Activated naive CD8-positive, alpha-beta T cell treated with anti-CD3 and anti-CD28 coated beads, Interleukin-2, amount 50 U/mL, for 16 hours (primary cell): ENCODE data around the gene SPAG16.
"Not testable (repeated sequence)": the region's sequence is repeated elsewhere in the genome, so short reads cannot be mapped to it uniquely, and the experiment has no call there.

ENCODE experiments used
- DNase-seq: peaks from one replicate; pipeline ENCODE4 v3.0.0-alpha.2; 2020; ENCODE audit warnings: low read depth, low spot score

Gene SPAG16

GRCh38 chr2:213545481-213545880 is 261.2 kb downstream of the SPAG16 start:
- no peak for DNase-seq

- DNase-seq: no peak
Measured at GRCh38 chr2:213545964-213546475, 261.8 kb downstream of the SPAG16 start.

- no peak for DNase-seq
Measured at GRCh38 chr2:213551526-213551925, 267.3 kb downstream of the SPAG16 start.

GRCh38 chr2:213559053-213559452 is 274.8 kb downstream of the SPAG16 start:
- DNase-seq: no peak

- no peak for DNase-seq
Measured at GRCh38 chr2:213561759-213562158, 277.5 kb downstream of the SPAG16 start.

- DNase-seq: no peak
Measured at GRCh38 chr2:213562539-213563180, 278.4 kb downstream of the SPAG16 start.

GRCh38 chr2:213566846-213567245 is 282.6 kb downstream of the SPAG16 start:
- DNase-seq: no peak

- DNase-seq: no peak
Measured at GRCh38 chr2:213609570-213610170, 325.4 kb downstream of the SPAG16 start.

- DNase-seq: no peak
Measured at GRCh38 chr2:213627054-213627710, 342.9 kb downstream of the SPAG16 start.

- no peak for DNase-seq
Measured at GRCh38 chr2:213627835-213628460, 343.7 kb downstream of the SPAG16 start.

- no peak for DNase-seq
Measured at GRCh38 chr2:213640738-213641425, 356.6 kb downstream of the SPAG16 start.

- no peak for DNase-seq
Measured at GRCh38 chr2:213644926-213645325, 360.7 kb downstream of the SPAG16 start.

GRCh38 chr2:213649176-213649575 is 364.9 kb downstream of the SPAG16 start:
- no peak for DNase-seq

GRCh38 chr2:213664817-213665216 is 380.6 kb downstream of the SPAG16 start:
- DNase-seq: no peak

GRCh38 chr2:213669657-213670056 is 385.4 kb downstream of the SPAG16 start:
- DNase-seq: no peak

GRCh38 chr2:213678437-213679218 is 394.4 kb downstream of the SPAG16 start:
- no peak for DNase-seq

- no peak for DNase-seq
Measured at GRCh38 chr2:213679894-213680293, 395.6 kb downstream of the SPAG16 start.

- DNase-seq: no peak
Measured at GRCh38 chr2:213682276-213682675, 398.0 kb downstream of the SPAG16 start.

GRCh38 chr2:213688133-213688532 is 403.9 kb downstream of the SPAG16 start:
- DNase-seq: no peak

- not testable (repeated sequence) for DNase-seq
Measured at GRCh38 chr2:213688825-213689224, 404.6 kb downstream of the SPAG16 start.

GRCh38 chr2:213689585-213689984 is 405.3 kb downstream of the SPAG16 start:
- no peak for DNase-seq
